Measurements from ENCODE around the gene ZAP70.

The ZAP70 gene

DNA sequence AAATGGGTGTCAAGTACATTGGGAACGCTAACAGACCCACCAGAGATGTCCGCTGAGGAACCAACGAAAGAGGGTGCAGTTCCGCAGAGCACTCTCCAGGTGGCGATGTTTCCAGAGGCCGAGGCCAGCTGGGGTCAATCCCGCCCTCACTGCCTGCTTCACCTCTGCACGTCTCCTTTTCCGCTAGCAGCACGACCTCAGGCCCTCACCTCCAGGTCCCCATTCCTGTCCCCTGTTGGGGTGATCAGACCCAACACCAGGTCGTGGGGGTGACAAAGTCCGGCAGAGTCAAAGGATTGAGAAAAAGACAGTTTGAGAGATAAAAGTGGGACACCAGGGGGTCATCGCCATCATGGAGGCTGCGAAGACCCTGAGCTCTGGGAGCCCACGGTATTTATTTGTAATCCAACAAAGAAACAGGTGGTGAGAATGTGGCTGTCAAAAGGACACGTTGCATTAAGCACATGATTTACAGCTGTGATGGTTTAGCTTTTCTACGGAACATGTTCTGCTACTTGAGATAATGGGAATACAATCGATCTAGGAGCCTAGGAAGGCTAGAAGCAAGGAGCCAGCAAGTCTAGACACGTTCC is 27.3 kb downstream of the ZAP70 start:
- Mint-ChIP-seq H3K36me3 (ENCODE audit: low read depth) (peaks cover 11% of the 10 kb centered on the region), H3K9me3 (no peaks in the 10 kb centered on the region), H3K27me3 (ENCODE audit: low read depth) (peaks cover 3% of the 10 kb centered on the region), H3K27ac (peak overlapping the region; percentile 58 to 91 (median 62)), H3K4me3 (no peak overlapping the region), H3K4me1 (peaks cover 23% of the 10 kb centered on the region)
- peak; percentile 58 to 77 (median 67) for TF ChIP-seq CTCF (IDR thresholded peaks at IDR 0.05; ENCODE audit: unreplicated experiment in 3 of 3)

DNA sequence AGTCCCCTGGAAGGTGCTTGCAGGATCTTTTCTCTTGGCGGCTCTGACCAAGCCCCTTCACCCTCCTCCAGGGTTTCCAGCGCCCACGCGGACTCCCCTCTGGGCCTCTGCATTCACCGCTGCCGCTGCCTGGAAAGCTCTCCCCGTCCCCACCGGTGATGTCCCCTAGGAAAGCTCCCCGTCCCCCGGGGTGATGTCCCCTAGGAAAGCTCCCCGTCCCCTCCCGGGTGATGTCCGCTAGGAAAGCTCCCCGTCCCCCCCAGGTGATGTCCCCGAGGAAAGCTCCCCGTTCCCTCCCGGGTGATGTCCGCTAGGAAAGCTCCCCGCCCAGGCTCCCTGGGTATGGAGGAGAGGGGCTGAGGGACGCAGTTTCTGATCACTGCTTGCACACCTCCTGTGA is 27.9 kb downstream of the ZAP70 start:
- TF ChIP-seq CTCF (IDR thresholded peaks at IDR 0.05; ENCODE audit: unreplicated experiment in 3 of 3), result no peak
- Mint-ChIP-seq H3K4me3 (no peak overlapping the region), H3K4me1 (peaks cover 28% of the 10 kb centered on the region), H3K36me3 (ENCODE audit: low read depth) (peaks cover 14% of the 10 kb centered on the region), H3K9me3 (no peaks in the 10 kb centered on the region), H3K27me3 (ENCODE audit: low read depth) (peaks cover 3% of the 10 kb centered on the region), H3K27ac (peak overlapping the region in 1 of 3 experiments; percentile 91)

- no peaks in the 10 kb centered on the region for H3K9me3 Mint-ChIP-seq
- TF ChIP-seq CTCF (IDR thresholded peaks at IDR 0.05; ENCODE audit: unreplicated experiment in 3 of 3), result no peak
- H3K4me3 Mint-ChIP-seq, result no peak overlapping the region
- H3K4me1 Mint-ChIP-seq, result peaks cover 32% of the 10 kb centered on the region
- peak overlapping the region in 1 of 3 experiments; percentile 18 for H3K27ac Mint-ChIP-seq
- H3K27me3 Mint-ChIP-seq (ENCODE audit: low read depth), result peaks cover 3% of the 10 kb centered on the region
- H3K36me3 Mint-ChIP-seq (ENCODE audit: low read depth), result peaks cover 14% of the 10 kb centered on the region
Observed at GRCh38 chr2:97741686-97742085, 28.3 kb downstream of the ZAP70 start.

DNA sequence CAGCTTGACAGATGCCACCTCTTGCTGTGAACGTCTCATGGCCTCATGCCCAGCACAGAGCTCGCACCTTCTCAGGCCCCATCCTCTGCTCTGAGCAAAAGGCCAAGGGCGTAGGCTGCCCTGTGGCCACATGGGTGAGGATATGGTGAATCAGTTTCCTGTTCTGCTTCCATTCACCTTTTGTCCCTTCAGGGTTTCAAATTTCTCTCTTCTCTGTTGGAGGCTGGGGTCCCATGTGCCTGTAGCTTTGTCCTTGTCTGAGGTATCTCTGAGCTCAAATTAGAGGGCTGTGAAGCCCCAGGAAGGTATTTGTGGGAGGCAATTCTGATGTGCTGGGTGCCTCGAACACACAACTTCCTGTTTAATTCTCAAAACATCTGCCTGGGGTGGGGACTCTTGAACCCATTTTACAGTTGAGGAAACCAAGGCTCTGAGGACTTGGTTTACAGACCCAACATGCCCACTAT is 29.0 kb downstream of the ZAP70 start:
- H3K4me3 Mint-ChIP-seq, result no peak overlapping the region
- H3K36me3 Mint-ChIP-seq (ENCODE audit: low read depth), result peaks cover 14% of the 10 kb centered on the region
- H3K4me1 Mint-ChIP-seq, result peaks cover 39% of the 10 kb centered on the region
- peaks cover 3% of the 10 kb centered on the region for H3K27me3 Mint-ChIP-seq (ENCODE audit: low read depth)
- no peak overlapping the region for H3K27ac Mint-ChIP-seq
- TF ChIP-seq CTCF (IDR thresholded peaks at IDR 0.05; ENCODE audit: unreplicated experiment in 3 of 3), result no peak
- no peaks in the 10 kb centered on the region for H3K9me3 Mint-ChIP-seq

DNA sequence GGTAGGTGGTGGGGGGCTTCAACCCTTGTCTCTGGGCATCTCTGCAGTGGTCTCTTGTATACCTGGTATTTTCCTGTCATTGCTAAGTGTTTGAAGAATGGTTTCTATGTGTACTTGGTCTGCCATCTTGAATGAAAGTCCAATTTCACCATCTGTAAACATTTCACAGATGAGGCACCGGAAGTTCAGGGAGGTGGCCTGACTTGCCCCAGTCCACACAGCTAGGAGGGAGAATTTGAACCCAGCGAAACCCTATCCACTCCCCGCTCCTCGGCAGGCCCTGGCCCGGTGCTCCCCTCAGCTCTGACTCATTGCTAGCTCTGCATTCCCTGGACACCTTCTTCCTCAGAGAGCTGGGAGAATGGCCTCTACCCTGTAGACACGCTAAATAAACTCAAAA is 30.5 kb downstream of the ZAP70 start:
- Mint-ChIP-seq H3K4me1 (peaks cover 50% of the 10 kb centered on the region), H3K4me3 (no peak overlapping the region), H3K36me3 (ENCODE audit: low read depth) (peaks cover 18% of the 10 kb centered on the region), H3K27ac (peak overlapping the region in 1 of 3 experiments; percentile 17), H3K27me3 (ENCODE audit: low read depth) (peaks cover 3% of the 10 kb centered on the region), H3K9me3 (no peaks in the 10 kb centered on the region)
- no peak for TF ChIP-seq CTCF (IDR thresholded peaks at IDR 0.05; ENCODE audit: unreplicated experiment in 3 of 3)

All from nephron (organoid).